LNCaP clone FGC (cell line): ENCODE data around the gene IFI16.
A peak's percentile ranks its signal among the peaks of the same experiment; 100 is the strongest.

Experiments
- DNase-seq: peaks from one replicate; pipeline ENCODE4 v3.0.0-alpha.2; 2011; ENCODE audit warnings: low read depth
- H3K4me3 ChIP-seq: 2 replicates; pipeline ENCODE4 v1.5.1; 2011; ENCODE audit warnings: mild to moderate bottlenecking, low read depth, low read length, control low read depth
- TF ChIP-seq, protein P1 (sequence below): IDR thresholded peaks from 2 replicates; pipeline ENCODE4 v1.5.1; 2012; ENCODE audit warnings: mild to moderate bottlenecking; ENCODE audit not compliant: control insufficient read depth, insufficient read depth; ENCODE audit errors: extremely low read depth

IFI16 gene

DNA sequence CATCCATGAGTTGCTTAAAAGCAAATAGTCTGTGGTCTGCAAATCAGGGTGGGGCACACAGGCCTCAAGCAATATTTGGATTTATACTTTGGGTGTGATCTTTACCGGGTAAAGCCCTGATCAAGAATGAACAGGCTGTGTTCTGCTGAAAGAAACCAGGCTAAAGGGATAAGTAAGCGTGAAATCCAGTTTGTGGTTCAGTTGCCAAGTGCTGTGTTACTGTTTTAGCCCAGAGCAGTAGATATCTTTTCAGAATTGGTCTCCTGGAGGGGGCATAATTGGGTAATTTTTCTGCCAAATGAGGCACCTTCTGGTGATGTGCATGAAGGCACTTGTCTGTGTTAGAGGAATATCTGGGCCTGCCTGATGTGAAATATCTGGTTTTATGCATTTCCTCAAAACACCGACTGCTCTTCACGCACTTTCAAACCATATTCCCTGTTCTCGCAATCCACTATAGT lies 45.5 kb downstream of the IFI16 start:
- TF ChIP-seq, protein P1, sequence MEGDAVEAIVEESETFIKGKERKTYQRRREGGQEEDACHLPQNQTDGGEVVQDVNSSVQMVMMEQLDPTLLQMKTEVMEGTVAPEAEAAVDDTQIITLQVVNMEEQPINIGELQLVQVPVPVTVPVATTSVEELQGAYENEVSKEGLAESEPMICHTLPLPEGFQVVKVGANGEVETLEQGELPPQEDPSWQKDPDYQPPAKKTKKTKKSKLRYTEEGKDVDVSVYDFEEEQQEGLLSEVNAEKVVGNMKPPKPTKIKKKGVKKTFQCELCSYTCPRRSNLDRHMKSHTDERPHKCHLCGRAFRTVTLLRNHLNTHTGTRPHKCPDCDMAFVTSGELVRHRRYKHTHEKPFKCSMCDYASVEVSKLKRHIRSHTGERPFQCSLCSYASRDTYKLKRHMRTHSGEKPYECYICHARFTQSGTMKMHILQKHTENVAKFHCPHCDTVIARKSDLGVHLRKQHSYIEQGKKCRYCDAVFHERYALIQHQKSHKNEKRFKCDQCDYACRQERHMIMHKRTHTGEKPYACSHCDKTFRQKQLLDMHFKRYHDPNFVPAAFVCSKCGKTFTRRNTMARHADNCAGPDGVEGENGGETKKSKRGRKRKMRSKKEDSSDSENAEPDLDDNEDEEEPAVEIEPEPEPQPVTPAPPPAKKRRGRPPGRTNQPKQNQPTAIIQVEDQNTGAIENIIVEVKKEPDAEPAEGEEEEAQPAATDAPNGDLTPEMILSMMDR, result no peak
- no peak overlapping the region for H3K4me3 ChIP-seq
- DNase-seq, result no peak

DNA sequence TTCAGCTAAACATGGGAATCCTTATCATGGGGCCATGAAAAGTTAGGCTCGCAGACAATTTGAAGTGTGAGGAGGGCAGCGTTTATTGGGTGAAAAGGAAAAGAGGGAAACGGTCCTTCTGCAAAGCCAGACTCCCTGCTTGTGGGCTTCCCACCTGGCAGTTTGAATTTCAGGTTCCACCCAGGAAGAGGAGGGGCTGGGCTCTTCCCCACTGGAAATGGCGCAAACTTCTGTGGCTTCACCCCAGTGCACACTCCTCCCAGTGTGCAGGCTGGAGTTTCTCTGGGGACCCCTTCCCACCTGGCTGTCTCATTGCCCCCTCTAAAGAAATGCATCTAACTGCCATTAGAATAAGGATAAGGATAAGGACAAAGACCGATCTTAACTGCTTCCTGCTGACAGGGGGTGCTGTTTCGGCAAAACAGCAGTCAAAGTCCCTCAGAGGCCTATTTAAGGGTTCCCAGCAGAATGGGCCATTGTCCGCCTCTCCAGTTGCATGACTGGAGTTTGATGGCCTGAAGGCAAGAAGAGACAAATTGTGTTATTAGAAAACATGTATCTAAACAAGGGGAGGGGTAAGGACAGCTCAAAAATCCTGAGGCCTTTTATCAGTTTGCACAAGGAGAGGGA lies 46.5 kb downstream of the IFI16 start:
- no peak overlapping the region for H3K4me3 ChIP-seq
- TF ChIP-seq, protein P1, result 0 out of 2 replicates have a peak, but pooled peaks have one; percentile 6
- no peak for DNase-seq

DNA sequence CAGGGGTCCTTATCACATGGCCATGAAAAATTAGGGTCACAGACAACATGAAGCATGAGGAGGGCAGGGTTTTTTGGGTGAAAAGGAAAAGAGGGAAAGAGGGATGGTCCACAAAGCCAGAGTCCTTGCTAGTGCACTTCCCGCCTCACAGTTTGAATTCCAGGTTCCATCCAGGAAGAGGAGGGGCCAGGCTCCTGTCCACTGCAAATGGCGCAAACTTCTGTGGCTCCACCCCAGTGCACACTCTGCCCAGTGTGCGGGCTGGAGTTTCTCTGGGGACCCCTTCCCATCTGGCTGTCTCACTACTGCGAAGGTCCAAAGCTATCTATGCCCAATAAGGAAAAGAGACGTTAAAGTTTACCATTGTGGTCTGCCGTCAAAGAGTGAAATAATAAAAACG lies 49.0 kb downstream of the IFI16 start:
- no peak for DNase-seq
- TF ChIP-seq, protein P1, result no peak
- no peak overlapping the region for H3K4me3 ChIP-seq

DNA sequence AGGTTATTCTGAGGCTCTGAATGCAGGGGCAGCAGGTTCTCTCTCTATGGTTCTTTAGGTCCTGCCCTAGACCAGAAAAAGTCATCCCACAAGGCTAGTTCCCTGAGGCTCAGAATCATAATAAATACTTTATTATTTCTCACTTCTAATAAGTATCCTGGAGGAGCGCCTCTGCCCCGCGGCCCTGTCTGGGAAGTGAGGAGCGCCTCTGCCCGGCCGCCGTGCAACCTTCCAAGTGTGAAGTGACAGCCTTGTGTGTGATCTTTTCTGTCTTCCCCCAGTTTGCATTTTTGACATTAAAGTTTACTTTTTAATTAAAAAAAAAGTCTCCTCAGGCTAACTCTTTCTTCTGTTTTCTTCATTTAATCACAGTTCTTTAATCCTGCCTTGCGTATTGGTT lies 55.4 kb downstream of the IFI16 start:
- no peak overlapping the region for H3K4me3 ChIP-seq
- TF ChIP-seq, protein P1, result no peak
- no peak for DNase-seq

DNA sequence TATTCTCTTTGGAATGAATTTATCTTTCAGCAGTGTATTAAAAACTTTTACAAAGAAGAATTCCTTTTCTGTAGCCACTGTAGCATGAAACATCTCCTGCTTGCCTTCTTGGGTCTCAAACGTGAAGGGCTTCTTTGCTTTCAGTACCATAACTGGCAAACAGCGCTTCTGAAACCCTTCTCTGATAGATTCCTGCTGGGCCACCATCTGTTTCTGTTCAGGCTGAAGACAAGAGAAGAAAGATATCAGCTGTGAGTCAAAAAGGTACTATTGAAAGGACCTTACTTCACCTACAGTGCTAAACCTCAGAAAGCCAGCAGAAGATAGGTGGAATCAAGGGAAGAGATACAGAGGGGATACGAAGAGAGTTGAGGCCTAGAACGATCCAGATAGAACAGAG lies 56.4 kb downstream of the IFI16 start:
- DNase-seq, result no peak
- H3K4me3 ChIP-seq, result no peak overlapping the region
- TF ChIP-seq, protein P1, result no peak

DNA sequence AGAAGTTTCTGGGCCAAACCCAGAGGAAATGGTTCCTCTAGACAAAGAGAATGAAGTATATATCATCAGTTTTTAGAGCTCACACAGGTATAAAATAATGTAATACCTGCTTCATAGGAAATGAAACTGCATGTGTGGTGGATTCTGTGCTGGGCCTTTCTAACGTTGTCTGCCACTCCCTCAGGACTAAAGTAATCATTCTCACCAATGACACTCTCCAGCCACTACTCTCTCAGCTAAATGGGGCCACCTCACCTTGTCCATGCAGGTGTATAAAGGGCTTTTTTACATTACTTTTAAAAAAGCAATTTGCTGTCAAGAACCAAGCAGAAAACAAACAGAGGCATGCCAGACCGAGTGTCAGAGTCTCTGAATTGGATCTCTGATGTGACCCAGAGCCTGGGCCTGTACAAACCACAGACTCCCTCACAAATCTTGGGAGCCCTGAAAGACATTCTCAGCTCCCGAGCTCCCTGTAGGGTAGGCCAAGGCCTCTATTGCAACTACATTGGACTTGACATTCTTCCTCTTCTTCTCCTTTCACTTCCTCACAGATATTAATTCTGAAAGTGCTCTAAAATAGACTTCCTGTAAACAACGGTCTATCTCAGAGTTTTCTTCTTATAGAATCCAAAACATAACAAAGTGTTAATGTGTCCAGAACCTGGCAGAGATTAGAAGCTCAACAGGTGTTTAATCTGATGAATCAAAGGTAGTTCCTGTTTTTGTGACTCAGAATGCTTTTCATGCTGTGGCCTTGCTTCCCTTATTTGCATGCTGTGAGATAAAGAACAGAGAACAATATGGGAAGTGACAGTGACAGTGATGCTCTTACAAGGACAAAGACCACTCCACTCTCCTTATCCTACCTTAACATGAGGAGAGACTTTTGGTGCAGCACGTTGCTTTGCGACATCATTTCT lies 58.3 kb downstream of the IFI16 start:
- no peak for DNase-seq
- no peak overlapping the region for H3K4me3 ChIP-seq
- TF ChIP-seq, protein P1, result no peak

DNA sequence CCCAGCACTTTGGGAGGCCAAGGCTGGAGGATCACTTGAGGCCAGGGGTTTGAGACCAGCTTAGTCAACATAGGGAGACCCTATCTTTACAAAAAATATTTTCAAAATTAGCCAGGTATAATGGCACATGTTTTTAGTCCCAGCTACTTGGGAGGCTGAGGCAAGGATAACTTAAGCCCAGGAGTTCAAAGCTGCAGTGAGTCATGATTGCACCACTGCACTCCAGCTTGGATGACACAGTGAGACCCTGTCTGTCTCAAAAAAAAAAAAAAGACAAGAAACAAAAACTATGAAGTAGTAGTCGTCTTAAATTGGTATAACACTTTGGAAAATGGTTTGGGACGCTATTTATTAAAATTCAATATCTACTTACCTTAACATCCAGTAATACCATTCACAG lies 59.2 kb downstream of the IFI16 start:
- no peak overlapping the region for H3K4me3 ChIP-seq
- no peak for DNase-seq
- TF ChIP-seq, protein P1, result no peak
